Body of pancreas (tissue), 4 donors: ENCODE data around the gene ULK3.

ENCODE experiments used
- CTCF ChIP-seq, 7 experiments: fragments of 450-650 bp in 4 of 7; fragments of 200-600 bp in 3 of 7; sonication (generic) in 3 of 7; IDR thresholded peaks; one replicate each; pipeline ENCODE4 v1.5.1; 2016 to 2019; ENCODE audit warnings: antibody characterized with exemption in 7 of 7
- POLR2A ChIP-seq, 3 donors: fragments of 450-650 bp; IDR thresholded peaks; one replicate each; pipeline ENCODE4 v1.6.1; 2016; ENCODE audit warnings: antibody characterized with exemption in 3 of 3, mild to moderate bottlenecking in 2 of 3

GRCh38 chr15:74823324-74823723 is 19.6 kb downstream of the ULK3 start:
- TF ChIP-seq CTCF (IDR thresholded peaks at IDR 0.05), result no peak
- no peak for TF ChIP-seq POLR2A (IDR thresholded peaks at IDR 0.05)
